Neuronal stem cell (in vitro differentiated cells): ENCODE results near the gene TBATA.
A peak's percentile ranks its signal among the peaks of the same experiment; 100 is the strongest.

ENCODE experiments used
- DNase-seq: peaks from one replicate; pipeline ENCODE4 v3.0.0-alpha.2; 2013; ENCODE audit warnings: low spot score
- H2AFZ ChIP-seq: one replicate; pipeline ENCODE4 v1.6.1; 2013; ENCODE audit warnings: mild to moderate bottlenecking, low read length, inconsistent platforms
- H2AK5ac ChIP-seq: 2 replicates; pipeline ENCODE4 v1.6.1; 2013; ENCODE audit warnings: low read depth, mild to moderate bottlenecking, inconsistent platforms, low read length, moderate library complexity, mixed read lengths
- H2BK120ac ChIP-seq: 2 replicates; pipeline ENCODE4 v1.6.1; 2013; ENCODE audit warnings: low read depth, mild to moderate bottlenecking, inconsistent platforms, low read length, moderate library complexity, mixed read lengths
- H2BK12ac ChIP-seq: one replicate; pipeline ENCODE4 v1.6.1; 2013; ENCODE audit warnings: low read length, inconsistent platforms
- H2BK15ac ChIP-seq: 2 replicates; pipeline ENCODE4 v1.6.1; 2013; ENCODE audit warnings: mild to moderate bottlenecking, low read length, inconsistent platforms, mixed read lengths
- H2BK5ac ChIP-seq: one replicate; pipeline ENCODE4 v1.6.1; 2013; ENCODE audit warnings: inconsistent platforms, mild to moderate bottlenecking, low read length, moderate library complexity
- H3K14ac ChIP-seq: one replicate; pipeline ENCODE4 v1.6.1; 2013; ENCODE audit warnings: low read length, inconsistent platforms
- H3K18ac ChIP-seq: 2 replicates; pipeline ENCODE4 v1.6.1; 2013; ENCODE audit warnings: low read length, inconsistent platforms
- H3K23ac ChIP-seq: 2 replicates; pipeline ENCODE4 v1.6.1; 2013; ENCODE audit warnings: low read depth, mild to moderate bottlenecking, mixed read lengths, low read length, inconsistent platforms; ENCODE audit not compliant: poor library complexity
- H3K27ac ChIP-seq: replicated peaks from 3 replicates; pipeline ENCODE4 v1.5.1; 2013; ENCODE audit warnings: low read length, inconsistent platforms
- H3K27me3 ChIP-seq, 3 experiments: 2 replicates each; pipeline ENCODE4 v1.6.1; 2013; ENCODE audit warnings: low read length in 3 of 3, mild to moderate bottlenecking in 2 of 3, inconsistent platforms in 1 of 3, low read depth in 1 of 3, mixed read lengths in 1 of 3, moderate library complexity in 1 of 3; ENCODE audit not compliant: control insufficient read depth in 3 of 3, insufficient read depth in 3 of 3
- H3K36me3 ChIP-seq, 2 donors: replicated peaks in 1 of 2; 2 replicates each; pipeline ENCODE4 v1.6.1; 2013; ENCODE audit warnings: low read length in 2 of 2; ENCODE audit not compliant: control insufficient read depth in 2 of 2, insufficient read depth in 2 of 2
- H3K4ac ChIP-seq: 2 replicates; pipeline ENCODE4 v1.6.1; 2013; ENCODE audit warnings: inconsistent platforms, mild to moderate bottlenecking, low read length, moderate library complexity
- H3K4me1 ChIP-seq, 2 donors: 1 replicate in 1 of 2; 2 replicates in 1 of 2; pipeline ENCODE4 v1.6.1; 2013; ENCODE audit warnings: low read length in 2 of 2, low read depth in 1 of 2; ENCODE audit not compliant: control insufficient read depth in 2 of 2, insufficient read depth in 1 of 2
- H3K4me2 ChIP-seq: one replicate; pipeline ENCODE4 v1.6.1; 2013; ENCODE audit warnings: mild to moderate bottlenecking, low read length, inconsistent platforms; ENCODE audit not compliant: insufficient read depth, poor library complexity, severe bottlenecking
- H3K4me3 ChIP-seq, 2 donors: 2 replicates each; pipeline ENCODE4 v1.5.1; 2013; ENCODE audit warnings: low read length in 2 of 2, mild to moderate bottlenecking in 2 of 2, inconsistent platforms in 1 of 2, moderate library complexity in 1 of 2
- H3K79me1 ChIP-seq: one replicate; pipeline ENCODE4 v1.6.1; 2013; ENCODE audit warnings: low read depth, mild to moderate bottlenecking, inconsistent platforms, low read length, moderate library complexity
- H3K9ac ChIP-seq: one replicate; pipeline ENCODE4 v1.6.1; 2013; ENCODE audit warnings: mild to moderate bottlenecking, low read depth, low read length, inconsistent platforms; ENCODE audit not compliant: poor library complexity
- H3K9me3 ChIP-seq, 2 donors: replicated peaks in 1 of 2; 2 replicates each; pipeline versions ENCODE3 to v1.6.1; 2013; ENCODE audit warnings: low read length in 2 of 2, mild to moderate bottlenecking in 2 of 2, inconsistent platforms in 1 of 2, low read depth in 1 of 2, mixed read lengths in 1 of 2, moderate library complexity in 1 of 2; ENCODE audit not compliant: control insufficient read depth in 2 of 2, insufficient read depth in 1 of 2
- H4K8ac ChIP-seq: one replicate; pipeline ENCODE4 v1.6.1; 2013; ENCODE audit warnings: low read depth, mild to moderate bottlenecking, inconsistent platforms, low read length, moderate library complexity
- H4K91ac ChIP-seq: one replicate; pipeline ENCODE4 v1.6.1; 2013; ENCODE audit warnings: low read length, low read depth, mild to moderate bottlenecking, inconsistent platforms; ENCODE audit not compliant: poor library complexity
- WGBS, 2 donors: extraction: QIAGEN DNeasy Blood & Tissue Kit; methylation state at CpG; one replicate each; pipeline ENCODE4 v1.1.7; 2013; ENCODE audit warnings: missing lambda C conversion rate in 2 of 2, mixed read lengths in 1 of 2; ENCODE audit not compliant: insufficient read length in 2 of 2, insufficient replicate concordance in 1 of 2; ENCODE audit errors: extremely low coverage in 2 of 2; 5-methylcytosine and 5-hydroxymethylcytosine counted together

The TBATA gene

DNA sequence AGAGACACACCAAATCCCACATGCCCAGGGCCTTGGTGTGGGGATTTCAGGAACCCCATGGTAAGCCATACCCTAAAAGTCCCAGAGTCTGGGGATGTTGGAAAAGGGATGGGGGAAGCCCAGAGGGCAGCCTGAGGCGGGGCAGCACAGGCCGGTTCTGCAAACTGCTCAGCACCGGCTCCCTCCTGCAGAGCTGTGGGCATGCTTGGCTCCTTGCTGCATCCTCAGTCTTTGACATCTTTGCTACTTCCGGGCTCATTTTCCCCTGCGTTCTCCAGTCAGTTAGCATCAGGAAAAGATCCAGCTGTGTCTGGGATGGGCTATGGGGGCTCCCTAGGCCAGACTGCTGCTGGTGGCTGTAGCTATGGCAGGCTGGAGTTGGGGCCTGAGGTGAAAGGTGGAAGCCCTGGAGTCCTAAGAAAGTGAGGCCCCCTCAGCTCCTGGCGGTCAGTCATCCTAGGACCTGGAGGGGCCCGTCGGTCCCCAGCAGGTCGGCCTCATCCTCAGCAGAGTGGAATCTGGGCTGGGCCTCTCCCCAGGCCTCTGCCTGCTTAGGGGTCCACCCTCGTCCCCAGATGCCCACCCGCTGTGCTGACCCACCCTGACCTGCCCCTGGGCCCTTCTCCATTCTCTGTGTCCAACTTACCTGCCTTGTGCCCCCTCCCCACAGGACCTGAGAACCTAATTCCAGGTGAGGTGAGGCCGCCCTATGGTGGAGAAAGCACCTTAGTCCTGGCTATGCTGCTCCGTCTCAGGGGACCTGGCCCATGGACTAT lies 9.3 kb downstream of the TBATA start:
- no peak overlapping the region for H3K4me2 ChIP-seq
- no peak overlapping the region for H4K91ac ChIP-seq
- H3K4me1 ChIP-seq: peaks cover 0 to 5% of the 10 kb centered on the region in 2 donors
- DNase-seq: no peak
- H3K9ac ChIP-seq: peak overlapping the region; percentile 10
- no peak overlapping the region for H3K27ac ChIP-seq
- H2AFZ ChIP-seq: no peak overlapping the region
- H3K27me3 ChIP-seq: peaks cover 0 to 29% (median 1%) of the 10 kb centered on the region in 3 experiments
- no peak overlapping the region for H3K4ac ChIP-seq
- no peak overlapping the region for H3K4me3 ChIP-seq
- no peaks in the 10 kb centered on the region for H3K79me1 ChIP-seq
- no peak overlapping the region for H3K14ac ChIP-seq
- peak overlapping the region; percentile 52 for H3K18ac ChIP-seq
- no CpG with 5 or more reads among the region's 13 CpGs for WGBS, 2 donors
- peak overlapping the region; percentile 28 for H2AK5ac ChIP-seq
- H2BK12ac ChIP-seq: no peak overlapping the region
- H3K36me3 ChIP-seq: no peaks in the 10 kb centered on the region
- H4K8ac ChIP-seq: no peak overlapping the region
- H3K9me3 ChIP-seq: no peaks in the 10 kb centered on the region
- H2BK120ac ChIP-seq: no peak overlapping the region
- H3K23ac ChIP-seq: peak overlapping the region; percentile 51
- no peak overlapping the region for H2BK5ac ChIP-seq
- no peak overlapping the region for H2BK15ac ChIP-seq

DNA sequence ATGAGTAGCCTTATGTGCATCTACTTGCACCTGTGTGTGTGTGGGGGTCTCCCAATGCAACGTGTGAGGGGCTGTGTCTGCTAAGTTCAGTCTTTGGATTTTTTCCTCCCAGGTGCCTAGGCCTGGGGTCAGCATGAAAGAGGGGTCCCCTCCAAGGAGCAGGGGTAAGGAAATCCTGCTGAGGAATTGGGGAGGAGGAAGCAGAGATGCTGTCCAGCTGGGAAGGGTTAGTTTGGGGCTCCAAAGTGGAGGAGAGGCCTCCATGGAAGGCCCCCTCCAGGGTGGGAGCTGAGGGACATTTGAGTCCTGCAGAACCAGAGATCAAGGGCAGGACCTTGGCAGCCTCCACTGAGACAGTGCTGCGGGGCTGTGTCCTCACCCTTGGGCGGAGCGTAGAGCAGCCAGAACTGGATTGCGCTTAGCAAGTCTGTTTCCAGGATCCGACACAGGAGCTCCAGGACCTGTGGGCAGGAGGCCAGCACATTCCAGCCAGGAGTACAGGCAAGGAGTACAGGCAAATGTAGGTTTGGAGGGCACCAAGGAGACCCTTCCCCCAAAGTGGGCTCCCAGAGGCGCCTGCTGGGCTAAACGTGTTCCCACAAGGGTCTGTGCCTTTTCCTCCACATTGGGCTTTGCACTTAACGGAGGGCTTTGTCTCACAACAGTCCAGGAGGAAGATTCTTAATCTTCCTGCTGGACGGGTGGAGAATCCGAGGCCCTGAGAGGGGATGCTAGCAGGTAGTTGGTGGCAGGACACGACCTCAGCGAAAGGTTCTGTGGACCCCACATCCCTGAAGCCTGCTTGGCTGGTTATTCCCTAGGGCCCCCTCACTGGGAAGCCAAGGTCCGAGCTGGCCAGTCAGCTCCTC lies 10.1 kb downstream of the TBATA start:
- Histone ChIP-seq H3K14ac (no peak overlapping the region), H4K8ac (no peak overlapping the region), H2BK12ac (peak overlapping the region; percentile 27), H3K4me1 (peaks cover 0 to 5% of the 10 kb centered on the region in 2 donors), H2AFZ (no peak overlapping the region), H3K27me3 (peaks cover 0 to 24% (median 1%) of the 10 kb centered on the region in 3 experiments), H2BK5ac (no peak overlapping the region), H2AK5ac (peak overlapping the region; percentile 28), H2BK15ac (no peak overlapping the region), H3K79me1 (no peaks in the 10 kb centered on the region), H2BK120ac (no peak overlapping the region), H4K91ac (no peak overlapping the region), H3K18ac (peak overlapping the region; percentile 15), H3K27ac (no peak overlapping the region), H3K4me3 (no peak overlapping the region), H3K9ac (no peak overlapping the region), H3K23ac (no peak overlapping the region), H3K4ac (no peak overlapping the region), H3K9me3 (no peaks in the 10 kb centered on the region), H3K36me3 (no peaks in the 10 kb centered on the region), H3K4me2 (no peak overlapping the region)
- no peak for DNase-seq
- WGBS, 2 donors: no CpG with 5 or more reads among the region's 14 CpGs

DNA sequence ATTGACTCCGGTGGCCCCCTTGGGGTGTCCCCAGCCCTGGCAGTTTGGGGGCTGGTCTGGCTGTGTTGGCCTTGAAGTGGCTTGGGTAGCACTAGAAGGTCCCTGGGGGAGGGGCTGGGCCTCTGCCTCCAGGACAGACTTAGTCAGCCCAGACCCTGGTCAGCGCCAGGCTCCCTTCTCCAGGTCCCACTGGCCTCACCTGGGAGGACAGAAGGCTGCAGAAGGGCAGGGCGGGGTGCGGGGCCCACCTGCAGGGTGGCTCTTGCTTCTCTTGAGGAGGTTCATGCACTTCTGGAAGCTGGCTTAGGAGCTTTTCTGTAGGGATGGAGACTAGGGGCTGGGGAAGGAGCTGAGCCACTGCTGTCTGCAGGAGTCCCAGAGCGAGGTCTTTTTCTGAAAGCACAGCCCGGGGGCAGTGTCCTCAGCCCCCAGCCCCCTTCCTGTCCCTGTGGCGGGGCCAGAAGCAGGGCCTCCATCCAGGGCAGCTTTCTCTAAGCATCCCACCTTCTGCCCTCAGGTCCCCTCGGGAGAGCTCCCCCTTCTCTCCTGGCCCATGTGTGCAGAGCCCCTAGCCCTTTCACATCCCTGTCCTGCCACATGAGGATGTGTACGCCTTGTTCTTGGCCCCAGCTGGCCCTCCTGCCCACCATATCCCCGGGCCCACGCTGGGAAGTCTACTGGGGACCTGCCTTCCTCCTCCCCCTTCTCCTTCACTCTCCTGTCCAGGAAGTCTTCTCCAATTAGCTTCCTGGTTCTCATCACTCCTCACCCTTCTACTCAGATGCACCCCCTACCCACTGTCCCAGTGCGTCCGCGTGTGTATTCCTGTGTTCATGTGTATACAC lies 11.0 kb downstream of the TBATA start:
- WGBS, 2 donors: no CpG with 5 or more reads among the region's 14 CpGs
- Histone ChIP-seq H2AFZ (no peak overlapping the region), H3K4me1 (peaks cover 0 to 5% of the 10 kb centered on the region in 2 donors), H3K18ac (peak overlapping the region; percentile 25), H3K79me1 (no peaks in the 10 kb centered on the region), H3K4me3 (no peak overlapping the region), H3K23ac (no peak overlapping the region), H3K36me3 (no peaks in the 10 kb centered on the region), H2BK5ac (no peak overlapping the region), H3K4ac (no peak overlapping the region), H3K9me3 (no peaks in the 10 kb centered on the region), H3K4me2 (no peak overlapping the region), H4K8ac (no peak overlapping the region), H2BK15ac (no peak overlapping the region), H2BK12ac (no peak overlapping the region), H2AK5ac (no peak overlapping the region), H3K27ac (no peak overlapping the region), H3K14ac (no peak overlapping the region), H3K9ac (no peak overlapping the region), H2BK120ac (no peak overlapping the region), H4K91ac (no peak overlapping the region), H3K27me3 (peaks cover 0 to 16% (median 1%) of the 10 kb centered on the region in 3 experiments)
- DNase-seq: no peak
